SW480 (cell line): ENCODE measurements around the gene RPL32.

Experiments used
- DNase-seq: peaks from one replicate; pipeline ENCODE4 v3.0.0-alpha.2; 2016; ENCODE audit warnings: low spot score

RPL32 gene

DNA sequence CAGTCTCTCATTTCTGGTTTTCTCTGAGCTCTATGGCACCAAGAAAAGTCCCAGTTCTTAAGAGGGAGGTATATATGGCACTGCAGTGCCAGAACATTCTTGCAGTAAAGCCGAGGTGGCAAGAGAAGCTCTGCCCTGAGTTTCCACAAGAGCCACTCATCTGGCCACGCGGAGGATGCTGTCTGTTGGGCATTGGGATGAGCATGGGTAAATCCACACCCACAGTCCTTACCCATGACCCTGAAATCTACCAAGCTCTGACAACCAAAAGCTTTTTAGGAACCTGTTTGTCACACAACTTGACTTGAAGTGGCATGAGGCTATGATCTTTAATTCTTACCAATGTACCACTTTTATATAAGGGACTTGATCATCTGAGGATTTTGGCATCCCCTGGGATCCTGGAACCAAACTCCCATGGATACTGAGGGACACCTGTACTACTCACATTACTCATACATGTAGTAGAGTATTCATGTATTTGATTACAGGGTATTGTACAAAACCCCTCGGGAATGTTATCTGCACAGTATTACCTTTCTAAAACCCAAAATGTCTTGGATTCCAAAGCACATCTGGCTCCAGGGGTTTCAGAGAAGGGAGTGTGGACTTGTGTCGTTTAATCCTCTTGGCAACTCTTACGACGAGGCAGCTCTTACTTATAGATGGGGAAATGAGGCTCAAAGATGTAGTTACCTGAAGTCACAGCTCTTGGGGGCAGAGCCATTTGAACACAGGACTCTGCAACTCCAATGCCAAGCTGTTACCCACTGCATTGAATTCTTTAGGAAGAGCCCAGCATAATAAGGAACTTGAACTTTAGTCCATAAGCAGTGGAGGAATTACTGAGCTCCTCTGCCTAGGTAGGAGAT lies 8.8 kb downstream of the RPL32 start:
- DNase-seq: no peak

- DNase-seq: no peak
These were observed 10.0 kb downstream of the RPL32 start for GRCh38 chr3:12831301-12831866.

GRCh38 chr3:12830785-12831156 lies 10.6 kb downstream of the RPL32 start:
- no peak for DNase-seq

DNA sequence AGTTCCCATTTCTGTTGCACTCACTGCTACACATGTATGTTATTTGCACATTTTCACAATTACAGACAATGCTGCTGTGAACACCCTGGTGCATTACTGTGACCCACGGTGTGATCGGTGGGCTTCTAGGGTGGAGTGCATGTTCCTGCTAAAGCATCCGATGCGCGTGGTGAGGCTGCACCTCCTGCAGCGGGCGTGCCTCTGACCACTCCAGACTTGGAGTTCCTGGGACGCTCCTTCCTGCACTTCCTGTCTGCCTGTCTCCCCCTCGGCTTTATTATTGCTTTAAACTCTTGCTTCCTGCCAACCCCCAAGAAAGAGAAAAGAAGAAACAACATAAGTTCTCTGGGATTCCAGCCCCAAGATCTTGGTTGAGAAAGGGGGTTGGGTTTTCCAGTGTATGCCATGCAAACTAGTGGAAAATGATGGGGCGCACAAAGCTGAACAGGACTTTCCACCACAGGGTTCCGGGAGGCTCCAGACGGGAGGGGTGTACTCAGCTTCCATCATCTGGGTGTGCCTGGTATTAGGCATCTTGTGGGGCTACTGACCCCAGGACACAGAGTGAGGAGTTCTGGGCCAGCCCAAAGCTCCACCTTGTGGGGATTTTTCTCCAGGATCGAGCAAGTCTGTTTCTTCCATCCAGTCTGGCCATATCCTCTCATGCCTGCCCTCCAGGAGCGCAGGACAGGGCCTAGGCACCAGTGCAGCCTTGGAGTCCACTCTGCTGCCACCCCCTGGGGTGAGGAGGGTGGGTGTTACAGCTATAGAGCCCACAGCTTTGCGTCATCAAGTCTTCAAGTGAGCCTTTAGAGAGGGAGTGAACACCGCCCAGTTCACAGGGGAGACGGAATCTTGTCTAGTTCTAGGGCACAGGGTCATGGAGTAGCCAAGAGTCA lies 11.2 kb downstream of the RPL32 start:
- DNase-seq: no peak

GRCh38 chr3:12829404-12829803 lies 12.0 kb downstream of the RPL32 start:
- no peak for DNase-seq

DNA sequence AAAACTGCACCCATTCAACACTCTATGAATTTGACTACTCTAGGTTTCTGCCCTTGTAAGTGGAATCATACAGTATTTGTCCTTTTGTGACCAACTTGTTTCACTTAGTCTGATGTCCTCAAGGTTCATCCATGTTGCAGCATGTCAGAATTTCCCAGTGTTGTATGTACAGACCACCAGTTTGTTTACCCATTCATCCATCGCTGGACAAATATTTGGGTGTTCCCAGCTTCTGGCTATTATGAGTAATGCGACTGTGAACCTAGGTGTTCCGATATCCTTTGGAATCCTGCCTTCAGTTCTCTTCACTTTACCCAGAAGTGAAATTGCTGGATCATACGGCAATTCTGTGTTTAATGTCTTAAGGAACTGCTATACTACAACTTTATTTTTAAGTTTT lies 12.6 kb downstream of the RPL32 start:
- DNase-seq: no peak

DNA sequence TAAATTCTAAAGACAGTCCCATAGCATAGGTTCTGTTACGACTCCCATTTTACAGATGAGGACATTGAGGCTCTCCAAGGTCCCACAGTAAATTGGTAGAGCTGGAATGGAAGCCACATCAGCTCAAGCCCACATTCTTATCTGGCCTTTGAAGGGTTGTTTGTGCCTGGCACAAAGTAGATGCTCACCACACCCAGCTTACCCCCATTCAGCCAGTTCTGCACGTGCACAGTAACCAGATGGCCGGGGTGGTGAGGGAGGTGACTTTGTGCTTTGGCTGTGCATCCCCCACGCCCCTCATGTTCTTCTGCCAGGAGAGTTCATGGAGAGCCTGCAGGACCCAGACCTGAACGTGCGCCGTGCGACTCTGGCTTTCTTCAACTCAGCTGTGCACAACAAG lies 16.2 kb downstream of the RPL32 start:
- no peak for DNase-seq

GRCh38 chr3:12824299-12824698 lies 17.1 kb downstream of the RPL32 start:
- no peak for DNase-seq

- no peak for DNase-seq
These were observed 18.5 kb downstream of the RPL32 start for GRCh38 chr3:12822725-12823373.

GRCh38 chr3:12818773-12819172 lies 22.6 kb downstream of the RPL32 start:
- DNase-seq: no peak

- no peak for DNase-seq
These were observed 23.1 kb downstream of the RPL32 start for GRCh38 chr3:12818273-12818672.

- no peak for DNase-seq
These were observed 24.0 kb downstream of the RPL32 start for GRCh38 chr3:12817343-12817710.

DNA sequence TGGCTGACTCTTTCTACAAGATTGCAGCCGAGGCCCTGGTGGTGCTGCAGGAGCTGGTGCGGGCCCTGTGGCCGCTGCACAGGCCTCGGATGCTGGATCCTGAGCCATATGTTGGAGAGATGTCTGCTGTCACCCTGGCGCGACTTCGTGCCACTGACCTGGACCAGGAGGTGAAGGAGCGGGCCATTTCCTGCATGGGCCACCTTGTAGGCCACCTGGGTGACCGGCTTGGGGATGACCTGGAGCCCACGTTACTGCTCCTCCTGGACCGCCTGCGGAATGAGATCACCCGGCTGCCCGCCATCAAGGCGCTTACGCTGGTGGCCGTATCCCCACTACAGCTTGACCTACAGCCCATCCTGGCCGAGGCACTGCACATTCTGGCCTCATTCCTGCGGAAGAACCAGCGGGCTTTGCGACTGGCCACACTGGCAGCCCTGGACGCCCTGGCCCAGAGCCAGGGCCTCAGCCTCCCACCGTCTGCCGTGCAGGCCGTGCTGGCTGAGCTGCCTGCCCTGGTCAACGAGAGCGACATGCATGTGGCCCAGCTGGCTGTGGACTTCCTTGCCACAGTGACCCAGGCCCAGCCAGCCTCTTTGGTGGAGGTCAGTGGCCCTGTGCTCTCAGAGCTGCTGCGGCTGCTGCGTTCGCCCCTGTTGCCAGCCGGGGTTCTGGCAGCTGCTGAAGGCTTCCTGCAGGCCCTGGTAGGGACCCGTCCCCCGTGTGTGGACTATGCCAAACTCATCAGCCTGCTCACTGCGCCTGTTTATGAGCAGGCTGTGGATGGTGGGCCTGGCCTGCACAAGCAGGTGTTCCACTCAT lies 24.6 kb downstream of the RPL32 start:
- DNase-seq: no peak

DNA sequence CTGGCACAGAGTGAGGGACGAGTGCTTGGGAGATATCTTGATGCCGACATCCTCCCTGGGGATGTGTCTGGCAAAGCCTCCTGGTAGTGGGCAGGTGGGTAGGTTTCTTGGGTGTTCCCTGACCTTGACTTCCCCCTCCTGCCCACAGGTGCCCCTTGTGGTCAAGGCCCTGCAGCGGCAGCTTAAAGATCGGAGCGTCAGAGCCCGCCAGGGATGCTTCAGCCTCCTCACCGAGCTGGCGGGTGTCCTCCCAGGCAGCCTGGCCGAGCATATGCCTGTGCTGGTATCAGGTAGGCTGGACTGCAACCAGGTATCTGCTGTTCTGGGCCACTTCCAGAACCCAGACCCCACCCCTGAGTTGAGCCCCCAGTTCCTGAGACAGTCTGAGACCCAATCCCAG lies 25.6 kb downstream of the RPL32 start:
- DNase-seq: no peak

DNA sequence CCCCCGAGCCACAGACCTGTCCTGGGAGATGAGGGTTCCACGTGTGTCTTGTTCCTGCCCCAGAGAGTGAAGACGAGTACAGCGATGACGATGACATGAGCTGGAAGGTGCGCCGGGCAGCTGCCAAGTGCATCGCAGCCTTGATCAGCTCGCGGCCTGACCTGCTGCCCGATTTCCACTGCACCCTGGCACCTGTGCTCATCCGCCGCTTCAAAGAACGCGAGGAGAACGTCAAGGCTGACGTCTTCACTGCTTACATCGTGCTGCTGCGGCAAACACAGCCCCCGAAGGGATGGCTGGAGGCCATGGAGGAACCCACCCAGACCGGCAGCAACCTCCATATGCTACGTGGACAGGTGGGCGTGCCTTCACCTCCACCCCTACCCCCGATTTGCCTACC lies 26.3 kb downstream of the RPL32 start:
- DNase-seq: no peak

GRCh38 chr3:12813967-12814366 lies 27.4 kb downstream of the RPL32 start:
- DNase-seq: no peak

GRCh38 chr3:12812812-12813211 lies 28.6 kb downstream of the RPL32 start:
- DNase-seq: no peak

GRCh38 chr3:12810961-12811360 lies 30.4 kb downstream of the RPL32 start:
- DNase-seq: no peak

GRCh38 chr3:12810013-12810780 lies 31.2 kb downstream of the RPL32 start:
- peak; percentile 83 for DNase-seq

DNA sequence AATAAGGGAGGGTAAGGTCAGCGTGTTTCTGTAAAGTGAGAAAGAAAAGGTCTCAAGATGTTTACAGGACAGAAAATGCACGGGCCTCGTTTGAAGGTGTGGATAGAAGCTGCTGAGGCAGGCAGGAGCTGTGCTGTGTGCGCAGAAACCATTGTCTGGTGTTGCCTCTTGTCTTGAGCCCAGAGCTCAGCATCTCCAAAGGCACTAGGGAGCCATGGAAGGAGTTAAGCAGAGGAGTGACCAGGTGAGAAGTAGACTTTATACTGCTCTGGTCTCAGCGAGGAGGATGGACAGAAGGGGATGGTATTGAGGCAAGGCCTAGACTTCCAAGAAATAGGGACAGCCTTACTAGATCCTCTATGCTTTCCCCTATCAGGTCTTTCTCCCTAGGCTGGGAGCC lies 31.9 kb downstream of the RPL32 start:
- no peak for DNase-seq

DNA sequence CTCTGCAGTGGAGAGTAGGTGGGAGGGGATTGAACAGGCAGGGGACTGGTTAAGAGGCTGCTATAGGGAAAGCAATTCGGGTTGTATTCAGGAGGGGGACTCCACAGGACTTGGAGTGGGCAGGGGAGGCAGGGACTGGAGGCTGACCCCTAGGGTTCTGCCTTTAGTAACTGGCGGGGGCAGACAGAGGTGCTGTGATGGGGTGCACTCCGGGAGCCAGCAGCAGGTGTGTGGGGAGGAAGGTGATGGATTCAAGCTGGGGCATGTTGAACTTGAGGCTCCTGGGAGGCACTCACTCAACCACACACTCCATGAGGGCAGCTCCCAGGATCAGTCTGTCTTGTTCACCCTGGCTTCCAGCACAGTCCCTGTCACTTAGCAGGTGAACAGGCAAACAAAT lies 32.4 kb downstream of the RPL32 start:
- DNase-seq: no peak
